ENCODE measurements around the gene FAT4.

Gene FAT4, protein sequence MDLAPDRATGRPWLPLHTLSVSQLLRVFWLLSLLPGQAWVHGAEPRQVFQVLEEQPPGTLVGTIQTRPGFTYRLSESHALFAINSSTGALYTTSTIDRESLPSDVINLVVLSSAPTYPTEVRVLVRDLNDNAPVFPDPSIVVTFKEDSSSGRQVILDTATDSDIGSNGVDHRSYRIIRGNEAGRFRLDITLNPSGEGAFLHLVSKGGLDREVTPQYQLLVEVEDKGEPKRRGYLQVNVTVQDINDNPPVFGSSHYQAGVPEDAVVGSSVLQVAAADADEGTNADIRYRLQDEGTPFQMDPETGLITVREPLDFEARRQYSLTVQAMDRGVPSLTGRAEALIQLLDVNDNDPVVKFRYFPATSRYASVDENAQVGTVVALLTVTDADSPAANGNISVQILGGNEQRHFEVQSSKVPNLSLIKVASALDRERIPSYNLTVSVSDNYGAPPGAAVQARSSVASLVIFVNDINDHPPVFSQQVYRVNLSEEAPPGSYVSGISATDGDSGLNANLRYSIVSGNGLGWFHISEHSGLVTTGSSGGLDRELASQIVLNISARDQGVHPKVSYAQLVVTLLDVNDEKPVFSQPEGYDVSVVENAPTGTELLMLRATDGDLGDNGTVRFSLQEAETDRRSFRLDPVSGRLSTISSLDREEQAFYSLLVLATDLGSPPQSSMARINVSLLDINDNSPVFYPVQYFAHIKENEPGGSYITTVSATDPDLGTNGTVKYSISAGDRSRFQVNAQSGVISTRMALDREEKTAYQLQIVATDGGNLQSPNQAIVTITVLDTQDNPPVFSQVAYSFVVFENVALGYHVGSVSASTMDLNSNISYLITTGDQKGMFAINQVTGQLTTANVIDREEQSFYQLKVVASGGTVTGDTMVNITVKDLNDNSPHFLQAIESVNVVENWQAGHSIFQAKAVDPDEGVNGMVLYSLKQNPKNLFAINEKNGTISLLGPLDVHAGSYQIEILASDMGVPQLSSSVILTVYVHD (N-terminal part only)

GRCh38 chr4:125314676-125315575, at the start of gene FAT4:
Gene FAT4, plus strand, starts transcription at chr4:125314955. Its CDS starts 1,457 bp downstream, at chr4:125316412.
- peak; percentile 81 for DNase-seq

GRCh38 chr4:125265846-125266245, 48.9 kb upstream of the FAT4 start:
- no peak for DNase-seq

DNA sequence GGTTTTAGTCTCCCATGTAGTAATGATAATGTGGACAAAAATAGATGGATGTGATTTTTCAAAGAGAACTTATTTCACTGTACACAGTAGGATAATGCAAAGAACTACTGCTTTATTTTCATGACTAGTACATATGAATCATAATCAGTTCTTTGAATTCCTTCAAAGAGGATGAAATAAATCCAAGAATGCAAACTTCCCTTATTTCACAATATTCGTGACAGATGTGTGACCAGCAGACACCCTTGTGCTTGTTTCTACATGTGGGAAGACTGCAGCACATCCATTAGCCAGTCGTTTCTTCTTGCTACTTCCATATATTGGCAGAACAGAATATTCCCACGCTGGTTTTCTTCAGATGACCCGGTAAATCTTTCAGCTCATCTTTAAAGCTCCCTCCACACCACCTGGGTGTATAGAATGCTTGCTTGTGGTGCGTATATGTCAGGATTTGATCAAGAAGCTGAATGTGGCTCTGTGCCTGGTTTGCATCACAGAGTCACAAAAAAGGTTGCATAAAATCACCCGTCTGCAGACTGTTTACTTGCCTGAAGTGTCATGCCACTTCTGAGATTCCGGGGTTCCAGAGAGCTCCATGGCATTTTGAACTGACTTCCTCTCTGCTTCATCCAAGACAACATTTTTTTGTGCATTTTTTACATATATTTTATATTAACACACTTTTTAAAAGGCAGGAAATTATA, 47.7 kb upstream of the FAT4 start:
- no peak for DNase-seq

DNA sequence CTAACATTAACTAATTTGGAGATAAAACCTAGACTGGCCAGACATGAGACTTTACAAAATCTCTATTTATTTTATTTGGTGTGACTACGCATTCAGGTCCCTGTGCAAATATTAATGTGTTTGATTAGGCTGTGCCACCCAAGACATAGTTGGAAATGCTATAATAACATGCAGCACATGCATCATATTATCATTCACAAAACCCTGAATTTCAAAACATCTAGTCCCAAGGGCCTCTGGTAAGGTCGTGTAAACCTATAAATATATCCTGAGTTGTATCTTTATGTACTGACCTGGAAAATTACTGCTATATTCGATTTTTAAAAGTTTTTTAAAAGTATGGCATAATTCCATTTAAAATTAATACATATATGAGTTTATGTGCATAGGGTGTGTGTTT, 47.1 kb upstream of the FAT4 start:
- no peak for DNase-seq

GRCh38 chr4:125268068-125268755, 46.5 kb upstream of the FAT4 start:
- no peak for DNase-seq

- no peak for DNase-seq
Measured at GRCh38 chr4:125276811-125277210, 37.9 kb upstream of the FAT4 start.

GRCh38 chr4:125277790-125278189, 37.0 kb upstream of the FAT4 start:
- DNase-seq = no peak

DNA sequence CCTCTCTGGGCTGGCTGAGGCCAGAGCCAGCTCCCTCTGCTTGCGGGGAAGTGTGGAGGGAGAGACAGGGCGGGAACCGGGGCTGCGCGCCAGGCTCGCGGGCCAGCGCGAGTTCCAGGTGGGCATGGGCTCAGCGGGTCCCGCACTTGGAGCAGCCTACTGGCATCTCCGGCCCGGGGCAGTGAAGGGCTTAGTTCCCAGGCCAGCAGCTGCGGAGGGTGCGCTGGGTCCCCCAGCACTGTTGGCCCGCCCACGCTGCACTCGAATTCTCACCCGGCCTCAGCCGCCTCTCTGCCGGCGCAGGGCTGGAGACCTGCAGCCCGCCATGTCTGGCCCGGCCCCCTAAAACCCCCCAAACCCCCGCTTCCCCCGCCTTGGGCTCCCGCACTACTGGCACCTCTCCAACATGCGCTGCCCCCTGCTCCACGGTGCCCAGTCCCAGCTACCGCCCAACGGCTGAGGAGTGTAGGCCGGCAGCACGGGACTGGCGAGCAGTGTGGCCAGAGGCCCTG, 33.8 kb upstream of the FAT4 start:
- no peak for DNase-seq

DNA sequence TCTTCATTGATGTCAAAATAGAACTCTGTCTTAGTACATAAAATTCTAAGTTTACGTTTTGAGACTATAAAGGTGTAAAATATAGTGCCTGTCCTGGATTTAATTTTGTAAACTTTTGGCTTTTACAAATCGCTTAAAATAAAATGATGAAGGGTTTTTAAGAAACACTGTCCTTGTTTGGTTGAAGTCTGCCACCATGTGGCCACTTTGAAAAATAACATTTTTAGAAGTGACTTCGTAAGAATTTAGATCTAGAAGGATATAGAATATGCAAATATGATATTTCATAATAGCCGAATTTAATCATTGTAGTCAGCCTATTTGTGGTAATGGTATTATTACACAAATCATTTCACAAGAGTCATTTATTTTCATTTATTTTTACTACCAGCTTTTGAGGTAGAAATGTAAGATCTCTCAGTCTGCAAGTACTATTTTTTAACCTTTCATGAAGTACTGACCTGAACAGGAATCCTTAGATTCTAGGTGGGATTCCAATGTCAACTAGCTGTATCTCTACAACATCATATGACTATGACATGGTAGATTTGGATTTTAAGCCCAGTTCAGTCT, 31.0 kb upstream of the FAT4 start:
- DNase-seq = peak; percentile 38

DNA sequence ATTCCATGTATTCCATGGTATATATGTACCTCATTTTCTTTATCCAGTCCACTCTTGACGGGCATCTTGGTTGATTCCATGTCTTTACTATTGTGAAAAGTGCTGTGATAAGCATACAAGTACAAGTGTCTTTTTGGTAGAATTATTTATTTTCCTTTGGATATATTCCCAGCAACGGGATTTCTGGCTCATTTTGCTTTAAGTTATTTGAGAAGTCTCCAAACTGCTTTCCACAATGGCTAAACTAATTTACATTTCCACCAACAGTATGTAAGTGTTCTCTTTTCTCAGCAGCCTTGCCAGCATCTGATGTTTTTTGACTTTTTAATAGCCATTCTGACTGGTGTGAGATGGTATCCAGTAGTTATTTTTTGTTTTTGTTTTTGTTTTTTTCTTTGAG, 17.6 kb upstream of the FAT4 start:
- DNase-seq = no peak

DNA sequence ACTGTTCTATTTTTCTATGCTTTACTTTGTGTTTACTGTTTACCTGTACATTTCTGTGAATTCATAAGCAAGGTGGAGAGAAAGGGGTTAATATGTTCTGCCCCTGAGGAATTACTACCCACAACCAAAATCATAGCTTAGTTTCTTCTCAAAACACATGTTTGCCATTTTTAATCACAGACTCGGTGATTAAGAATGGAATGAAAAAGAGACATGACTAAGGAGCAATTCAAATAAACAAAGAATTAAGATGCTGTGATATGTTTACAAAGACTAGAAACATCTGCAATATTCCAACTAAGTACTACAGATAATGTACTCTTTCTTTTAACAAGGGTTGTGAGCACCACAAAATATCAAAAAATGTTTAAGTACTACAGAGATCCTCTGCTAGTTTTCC, 11.7 kb upstream of the FAT4 start:
- DNase-seq = no peak

- no peak for DNase-seq
Measured at GRCh38 chr4:125303821-125304220, 10.9 kb upstream of the FAT4 start.

DNA sequence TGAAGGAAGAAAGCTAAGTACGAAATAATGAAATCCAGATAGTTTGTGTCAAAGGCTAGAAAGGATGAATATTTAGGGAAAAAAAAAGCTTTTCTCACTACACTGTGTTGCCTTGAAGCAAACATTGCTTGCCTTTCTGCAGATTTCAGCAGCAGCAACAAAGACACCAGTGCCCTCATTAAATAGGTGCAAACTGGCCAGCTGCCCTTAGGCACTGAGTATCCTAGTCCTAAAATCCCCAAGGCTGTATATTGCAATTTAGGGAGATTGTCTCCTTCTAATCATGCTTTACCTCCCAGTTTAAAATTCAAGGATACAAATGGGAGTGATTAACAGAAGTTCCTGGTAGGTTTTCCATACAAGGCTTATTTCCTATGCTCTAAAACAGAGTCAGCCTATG, 8.6 kb upstream of the FAT4 start:
- no peak for DNase-seq

DNA sequence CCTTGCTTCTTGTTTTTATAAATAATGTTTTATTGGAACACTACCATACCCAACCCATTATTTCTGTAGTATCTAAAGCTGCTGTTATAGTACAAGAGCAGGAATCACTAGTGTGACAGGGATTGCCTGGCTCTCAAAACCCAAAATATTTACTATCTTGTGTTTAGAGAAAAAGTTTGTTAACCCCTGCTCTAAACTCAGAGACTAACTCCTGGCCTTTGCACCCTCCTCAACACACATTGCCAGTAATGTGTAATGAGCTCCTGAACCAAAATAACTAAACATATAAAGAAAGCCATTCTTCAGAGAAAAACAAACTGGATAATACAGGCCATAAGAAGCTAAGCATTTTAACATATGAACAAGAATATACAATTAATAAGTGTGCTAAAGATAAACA, 8.2 kb upstream of the FAT4 start:
- DNase-seq = no peak

DNA sequence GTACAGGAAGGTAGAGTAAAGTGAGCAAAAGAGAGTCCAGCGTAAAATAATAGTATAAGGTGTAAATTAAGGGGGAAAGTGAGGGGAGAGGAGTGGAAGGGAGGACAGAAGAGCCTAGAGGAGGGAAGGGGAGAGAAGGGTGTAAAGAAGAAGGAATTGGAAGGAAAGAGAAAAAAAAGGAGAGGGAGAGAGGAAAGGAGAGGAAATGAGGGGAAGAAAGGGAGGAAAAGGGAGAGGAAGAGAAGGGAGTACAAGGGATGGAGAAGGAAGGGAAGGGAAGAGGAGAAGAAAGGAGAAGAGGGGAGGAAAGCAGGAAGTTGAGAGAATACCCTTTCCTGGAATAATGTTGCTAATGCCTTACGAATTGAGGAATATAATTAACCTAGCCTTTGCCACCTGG, 3.3 kb upstream of the FAT4 start:
- DNase-seq = no peak

GRCh38 chr4:125313497-125313896, 1.3 kb upstream of the FAT4 start:
- DNase-seq = peak; percentile 77

- no peak for DNase-seq
Measured at GRCh38 chr4:125313989-125314667, 627 bp upstream of the FAT4 start.

GRCh38 chr4:125315576-125316400, 1.0 kb downstream of the FAT4 start:
- DNase-seq = peak; percentile 34

DNA sequence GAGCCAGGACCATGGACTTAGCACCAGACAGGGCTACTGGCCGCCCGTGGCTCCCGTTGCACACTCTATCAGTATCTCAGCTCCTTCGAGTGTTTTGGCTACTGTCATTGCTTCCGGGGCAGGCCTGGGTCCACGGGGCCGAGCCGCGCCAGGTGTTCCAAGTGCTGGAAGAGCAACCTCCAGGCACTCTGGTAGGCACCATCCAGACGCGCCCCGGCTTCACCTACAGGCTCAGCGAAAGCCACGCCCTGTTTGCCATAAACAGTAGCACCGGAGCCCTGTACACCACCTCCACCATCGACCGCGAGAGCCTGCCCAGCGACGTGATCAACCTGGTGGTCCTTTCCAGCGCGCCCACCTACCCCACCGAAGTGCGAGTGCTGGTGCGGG, 1.6 kb downstream of the FAT4 start:
- peak; percentile 34 for DNase-seq

Measured in NCI-H1092 treated with DMSO at 0.1 percent for 48 hours (cell line).